Measurements from ENCODE around the gene KCNH1.

Gene KCNH1

DNA sequence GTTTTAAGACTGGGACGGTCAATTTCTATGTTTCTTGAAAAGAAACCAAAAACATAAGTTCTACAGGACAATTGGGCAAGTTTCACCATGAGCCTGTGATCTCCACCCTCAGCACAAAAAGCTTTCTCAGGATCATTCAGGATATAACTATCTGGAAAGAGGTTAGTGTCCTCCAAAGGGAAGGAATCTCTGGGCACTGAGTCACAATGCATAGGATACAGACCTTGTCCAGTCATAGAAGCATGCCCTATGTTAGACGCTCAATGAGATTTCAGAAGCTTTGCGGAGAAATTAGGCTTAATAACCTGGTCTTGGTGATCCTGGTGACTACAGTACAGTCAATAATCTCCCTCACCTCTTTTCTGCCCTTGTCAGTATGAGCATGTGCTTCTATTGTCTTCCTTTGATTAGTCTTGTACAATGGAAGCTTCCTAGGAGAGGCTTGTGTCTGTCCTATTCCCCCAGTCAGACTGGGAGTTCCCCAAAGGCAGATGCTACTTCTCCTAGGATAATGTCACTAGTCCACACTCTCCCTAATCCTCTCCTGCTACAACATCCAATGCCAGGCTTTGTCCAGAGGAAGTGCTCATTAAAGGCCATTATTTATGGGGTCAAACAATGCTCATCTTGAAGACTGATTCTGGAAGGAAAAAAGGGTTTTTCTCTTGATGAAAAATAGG is 97.4 kb downstream of the KCNH1 start:
- TF ChIP-seq, protein P1, sequence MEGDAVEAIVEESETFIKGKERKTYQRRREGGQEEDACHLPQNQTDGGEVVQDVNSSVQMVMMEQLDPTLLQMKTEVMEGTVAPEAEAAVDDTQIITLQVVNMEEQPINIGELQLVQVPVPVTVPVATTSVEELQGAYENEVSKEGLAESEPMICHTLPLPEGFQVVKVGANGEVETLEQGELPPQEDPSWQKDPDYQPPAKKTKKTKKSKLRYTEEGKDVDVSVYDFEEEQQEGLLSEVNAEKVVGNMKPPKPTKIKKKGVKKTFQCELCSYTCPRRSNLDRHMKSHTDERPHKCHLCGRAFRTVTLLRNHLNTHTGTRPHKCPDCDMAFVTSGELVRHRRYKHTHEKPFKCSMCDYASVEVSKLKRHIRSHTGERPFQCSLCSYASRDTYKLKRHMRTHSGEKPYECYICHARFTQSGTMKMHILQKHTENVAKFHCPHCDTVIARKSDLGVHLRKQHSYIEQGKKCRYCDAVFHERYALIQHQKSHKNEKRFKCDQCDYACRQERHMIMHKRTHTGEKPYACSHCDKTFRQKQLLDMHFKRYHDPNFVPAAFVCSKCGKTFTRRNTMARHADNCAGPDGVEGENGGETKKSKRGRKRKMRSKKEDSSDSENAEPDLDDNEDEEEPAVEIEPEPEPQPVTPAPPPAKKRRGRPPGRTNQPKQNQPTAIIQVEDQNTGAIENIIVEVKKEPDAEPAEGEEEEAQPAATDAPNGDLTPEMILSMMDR (IDR thresholded peaks at IDR 0.05; ENCODE audit: low read depth, low read length): no peak
- no peak overlapping the region for H3K4me3 ChIP-seq (ENCODE audit: low read depth, low read length)

DNA sequence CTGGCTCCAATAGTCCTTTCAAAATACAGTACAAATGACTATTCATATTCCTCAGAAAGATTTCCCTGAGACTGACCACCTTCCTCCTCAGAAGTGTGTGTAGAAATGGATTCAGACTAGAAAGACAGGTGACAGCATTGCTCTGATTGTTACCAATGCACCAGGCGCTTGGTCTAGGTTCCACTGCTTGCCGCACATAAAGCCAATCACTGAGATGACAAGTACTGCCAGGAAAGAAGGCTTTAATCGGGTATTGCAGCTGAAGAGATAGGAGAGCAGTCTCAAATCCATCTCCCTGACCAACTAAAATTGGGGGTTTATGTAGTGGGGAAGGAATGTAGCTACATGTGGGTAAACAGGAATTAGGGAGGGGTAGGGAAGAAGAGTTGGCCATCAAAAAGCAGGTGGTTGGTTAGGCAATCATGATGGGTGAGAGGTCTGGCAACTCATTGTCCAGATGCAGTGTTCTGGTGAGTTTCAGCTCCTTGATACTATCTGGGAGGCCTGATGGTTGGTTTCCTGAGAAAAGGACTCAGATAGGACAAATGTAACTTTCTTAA is 98.0 kb downstream of the KCNH1 start:
- H3K4me3 ChIP-seq (ENCODE audit: low read depth, low read length): no peak overlapping the region
- in situ Hi-C loops (cut with HindIII; ENCODE audit: low sequenced_read_pairs): no loop called here
- DNase-seq (ENCODE audit: low read depth, low spot score): no peak
- TF ChIP-seq, protein P1 (IDR thresholded peaks at IDR 0.05; ENCODE audit: low read depth, low read length): no peak

More for the DNA sequence above, 97.4 kb downstream of the KCNH1 start:
- peak; percentile 14 for DNase-seq (ENCODE audit: low read depth, low spot score)
- in situ Hi-C loops (cut with HindIII; ENCODE audit: low sequenced_read_pairs): no loop called here

DNA sequence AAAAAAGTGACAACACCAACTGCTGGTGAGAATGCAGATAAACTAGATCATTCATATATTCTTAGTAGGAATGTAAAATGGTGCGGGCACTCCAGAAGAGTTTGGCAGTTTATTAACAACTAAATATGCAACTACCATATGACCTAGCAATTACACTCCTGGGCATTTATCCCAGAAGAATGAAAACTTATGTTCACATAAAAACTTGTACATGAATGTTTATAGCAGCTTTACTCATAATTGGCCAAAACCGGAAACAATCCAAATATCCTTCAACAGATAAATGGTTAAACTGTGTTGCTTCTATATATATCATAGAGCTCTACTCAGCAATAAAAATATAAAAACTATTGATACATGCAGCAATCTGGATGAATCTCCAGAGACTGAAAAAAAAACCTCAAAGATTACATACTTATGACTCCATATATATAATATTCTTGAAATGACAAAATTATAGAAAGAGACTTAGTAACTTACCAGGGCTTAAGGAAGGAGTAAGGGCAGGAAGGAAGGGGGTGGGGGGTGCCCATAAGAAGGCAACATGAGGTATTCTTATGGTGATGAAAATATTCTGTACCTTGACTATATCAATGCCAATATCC is 99.9 kb downstream of the KCNH1 start:
- TF ChIP-seq, protein P1 (IDR thresholded peaks at IDR 0.05; ENCODE audit: low read depth, low read length): no peak
- in situ Hi-C loops (cut with HindIII; ENCODE audit: low sequenced_read_pairs): no loop called here
- H3K4me3 ChIP-seq (ENCODE audit: low read depth, low read length): no peak overlapping the region
- no peak for DNase-seq (ENCODE audit: low read depth, low spot score)

DNA sequence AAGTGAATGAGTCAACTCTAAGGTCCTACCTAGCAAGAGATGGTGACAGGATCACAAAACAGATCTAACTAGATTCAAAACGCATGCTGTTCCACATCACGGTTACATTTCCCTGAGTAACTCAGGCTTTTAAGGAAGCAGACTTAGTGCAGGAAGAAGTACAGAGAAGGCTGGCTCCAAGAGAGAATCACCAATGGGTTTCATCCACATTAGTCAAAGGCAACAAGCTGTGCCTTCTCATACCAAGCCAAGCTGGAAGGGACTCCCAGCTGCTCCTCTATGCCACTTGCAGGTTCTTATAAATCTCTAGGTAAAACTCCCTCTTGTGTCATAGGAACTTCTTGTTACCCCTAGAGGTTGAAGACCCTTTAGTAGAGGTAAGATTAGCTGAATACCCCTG is 109.0 kb downstream of the KCNH1 start:
- TF ChIP-seq, protein P1 (IDR thresholded peaks at IDR 0.05; ENCODE audit: low read depth, low read length): no peak
- in situ Hi-C loops (cut with HindIII; ENCODE audit: low sequenced_read_pairs): no loop called here
- DNase-seq (ENCODE audit: low read depth, low spot score): no peak
- no peak overlapping the region for H3K4me3 ChIP-seq (ENCODE audit: low read depth, low read length)

DNA sequence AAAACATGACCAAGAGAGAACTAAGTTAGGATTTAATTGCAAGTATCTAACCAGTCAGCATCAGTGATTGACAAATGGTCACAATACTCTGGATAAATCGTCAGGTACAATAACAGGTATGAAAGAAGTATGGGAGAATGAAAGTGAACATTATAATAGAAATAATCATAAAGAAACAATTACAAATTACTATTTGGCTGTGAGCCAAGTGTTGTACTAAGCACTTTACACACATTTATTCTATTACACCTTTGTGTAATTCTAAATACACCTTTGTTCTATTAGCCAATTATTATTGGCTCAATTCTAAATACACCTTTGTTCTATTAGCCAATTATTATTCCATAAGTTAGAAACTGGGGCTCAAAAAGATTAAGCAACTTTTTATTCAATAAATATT is 114.7 kb downstream of the KCNH1 start:
- in situ Hi-C loops (cut with HindIII; ENCODE audit: low sequenced_read_pairs): no loop called here
- no peak overlapping the region for H3K4me3 ChIP-seq (ENCODE audit: low read depth, low read length)
- TF ChIP-seq, protein P1 (IDR thresholded peaks at IDR 0.05; ENCODE audit: low read depth, low read length): no peak

DNA sequence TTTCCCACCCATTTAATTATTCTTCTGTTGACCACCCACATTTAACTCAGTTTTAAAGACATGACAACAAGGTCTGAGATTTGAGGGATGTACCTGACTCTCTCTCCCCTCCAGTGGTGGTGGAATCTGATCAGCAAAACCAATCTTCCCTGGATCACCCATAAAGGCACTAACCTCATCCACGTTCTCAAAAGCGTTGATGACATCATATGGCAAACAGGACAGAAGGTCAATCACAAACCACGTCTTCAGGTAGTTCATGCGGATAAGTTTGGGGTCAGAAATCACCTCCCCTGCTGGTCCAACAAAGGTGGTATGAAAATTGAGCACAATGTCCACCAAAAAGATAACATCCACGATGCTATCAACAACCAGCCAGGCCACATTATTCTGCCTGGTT is 115.3 kb downstream of the KCNH1 start:
- no peak for DNase-seq (ENCODE audit: low read depth, low spot score)
- TF ChIP-seq, protein P1 (IDR thresholded peaks at IDR 0.05; ENCODE audit: low read depth, low read length): no peak
- no peak overlapping the region for H3K4me3 ChIP-seq (ENCODE audit: low read depth, low read length)
- in situ Hi-C loops (cut with HindIII; ENCODE audit: low sequenced_read_pairs): no loop called here

More for the DNA sequence above, 114.7 kb downstream of the KCNH1 start:
- no peak for DNase-seq (ENCODE audit: low read depth, low spot score)
